GM21515 (cell line): Measurements from ENCODE around the gene EIF3J.

ENCODE experiments used
- ATAC-seq: cut with Tn5 transposase; IDR thresholded peaks from one replicate; pipeline ENCODE4 v1.9.1; 2021; ENCODE audit not compliant: unreplicated experiment

The EIF3J gene

DNA sequence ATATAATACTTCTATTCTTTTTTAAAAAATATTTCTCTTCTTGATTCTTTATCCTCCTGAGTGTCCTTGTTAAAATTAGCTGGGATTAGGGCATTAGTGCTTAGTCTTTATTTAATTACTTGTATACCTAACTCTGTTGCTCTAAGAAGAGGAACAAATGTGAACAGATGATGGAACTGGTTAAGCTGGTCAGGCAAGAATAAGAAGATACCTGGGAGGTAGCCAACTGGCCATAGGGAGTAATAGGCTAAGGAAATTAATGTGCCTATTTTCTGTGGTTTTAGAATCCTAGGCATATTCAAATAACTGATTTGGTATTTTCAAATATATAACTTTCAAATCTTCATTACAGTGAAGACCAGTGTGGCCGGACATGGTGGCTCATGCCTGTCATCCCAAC is 54.4 kb downstream of the EIF3J start:
- no peak for ATAC-seq

DNA sequence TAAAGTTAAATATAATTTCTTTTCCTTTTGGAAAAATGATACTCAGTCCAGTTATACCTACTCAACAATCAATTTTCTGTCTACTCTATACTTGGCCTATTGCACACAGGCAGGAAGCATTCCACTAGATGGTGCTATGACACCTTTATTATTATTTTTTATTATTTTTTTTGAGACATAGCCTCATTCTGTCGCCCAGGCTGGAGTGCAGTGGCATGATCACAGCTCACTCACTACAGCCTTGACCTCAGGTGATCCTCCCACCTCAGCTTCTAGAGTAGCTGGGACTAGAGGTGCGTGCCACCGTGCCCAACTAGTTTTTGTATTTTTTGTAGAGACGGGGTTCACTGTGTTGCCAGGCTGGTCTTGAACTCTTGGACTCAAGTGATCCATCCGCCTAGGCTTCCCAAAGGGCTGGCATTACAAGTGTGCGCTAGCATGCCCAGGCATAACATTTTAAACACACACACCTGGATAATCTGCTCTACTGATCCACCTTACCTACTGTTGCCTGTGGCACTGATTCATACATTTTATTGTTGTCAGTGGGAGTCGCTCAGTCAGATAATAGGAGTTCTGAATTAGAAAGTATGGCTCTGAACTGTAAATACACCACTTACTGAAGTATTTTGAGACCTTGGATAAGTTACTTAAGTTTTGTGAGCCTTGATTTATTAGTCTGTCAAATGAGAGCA is 56.2 kb downstream of the EIF3J start:
- no peak for ATAC-seq

DNA sequence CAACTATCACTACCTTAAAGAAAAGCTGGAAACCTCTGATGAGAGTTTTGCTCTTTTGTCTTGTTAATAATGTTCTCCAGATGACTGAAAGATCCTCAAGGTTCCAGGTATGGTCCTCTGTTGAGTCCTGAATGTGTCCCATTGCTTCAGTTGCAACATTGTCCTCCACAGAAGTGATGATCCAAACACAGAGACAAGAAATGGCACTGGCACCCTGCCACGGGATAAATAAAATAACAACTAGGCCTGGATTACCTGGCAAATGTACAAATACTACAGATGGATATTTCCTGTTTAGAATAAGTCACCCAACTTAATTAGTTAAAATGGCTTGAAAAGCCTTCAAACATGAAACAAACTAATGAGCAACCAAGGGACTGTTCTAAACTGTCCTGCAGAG is 58.3 kb downstream of the EIF3J start:
- no peak for ATAC-seq

DNA sequence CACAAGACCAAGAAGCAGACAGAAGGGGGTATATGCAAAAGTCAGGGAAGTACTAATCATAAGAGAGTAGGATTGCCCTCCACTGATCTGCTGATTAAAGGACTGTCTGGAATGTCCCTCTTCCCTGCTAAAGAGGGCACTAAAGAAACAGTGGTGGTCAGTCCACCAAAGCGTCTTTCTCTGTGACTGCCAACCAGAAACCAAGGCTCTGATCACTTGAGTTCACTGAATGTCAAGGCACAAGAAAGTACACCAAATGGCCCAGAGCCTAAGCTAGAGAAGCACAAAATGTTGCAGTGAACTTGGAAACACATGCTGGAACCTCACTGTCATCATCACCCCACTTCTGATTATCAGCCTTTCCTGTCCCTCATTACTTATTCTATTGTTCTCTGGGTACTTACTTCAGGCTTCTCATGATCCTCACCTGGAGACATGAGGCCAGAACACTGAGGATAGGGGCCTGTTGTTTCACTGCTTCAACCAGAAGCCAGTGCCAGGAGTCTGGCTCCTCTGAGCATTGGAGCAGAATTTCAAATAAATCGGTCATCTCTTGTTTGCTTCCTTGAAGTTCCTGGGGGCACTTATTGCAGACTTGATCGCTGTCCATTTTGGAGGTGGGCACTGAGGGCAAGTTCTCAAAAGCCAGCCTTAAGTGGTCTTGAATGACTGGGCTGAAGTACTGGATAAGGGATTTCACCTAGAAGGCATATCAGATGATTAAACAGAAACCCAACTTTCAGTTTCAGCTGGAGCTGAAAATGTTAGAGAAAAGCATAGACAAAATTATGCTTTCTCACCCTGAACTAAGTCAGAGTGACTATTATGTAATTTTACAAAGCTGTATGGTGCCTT is 58.9 kb downstream of the EIF3J start:
- ATAC-seq = no peak

DNA sequence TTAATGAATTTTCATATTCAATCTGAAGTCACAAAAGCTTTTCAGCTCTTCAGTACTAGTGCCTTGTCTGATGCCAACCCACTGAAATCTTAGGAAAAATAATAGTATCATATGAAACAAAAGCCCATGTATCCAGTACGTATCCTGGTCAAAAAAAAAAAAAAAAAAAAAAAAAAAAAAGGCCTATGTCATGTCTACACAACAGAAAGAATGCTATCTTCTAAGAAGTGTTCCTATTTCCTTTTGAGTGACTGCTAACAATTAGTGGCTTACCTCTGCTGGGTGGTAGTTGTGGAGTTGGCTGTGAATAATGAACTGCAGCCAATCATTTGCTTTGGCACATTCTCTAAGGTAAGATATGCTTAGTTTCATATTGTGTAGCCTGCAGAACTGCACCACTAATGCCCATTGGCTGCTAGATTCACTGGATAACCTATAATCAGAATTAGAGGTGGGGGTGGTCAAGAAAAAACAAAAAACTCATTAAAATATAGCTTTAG is 59.6 kb downstream of the EIF3J start:
- no peak for ATAC-seq

DNA sequence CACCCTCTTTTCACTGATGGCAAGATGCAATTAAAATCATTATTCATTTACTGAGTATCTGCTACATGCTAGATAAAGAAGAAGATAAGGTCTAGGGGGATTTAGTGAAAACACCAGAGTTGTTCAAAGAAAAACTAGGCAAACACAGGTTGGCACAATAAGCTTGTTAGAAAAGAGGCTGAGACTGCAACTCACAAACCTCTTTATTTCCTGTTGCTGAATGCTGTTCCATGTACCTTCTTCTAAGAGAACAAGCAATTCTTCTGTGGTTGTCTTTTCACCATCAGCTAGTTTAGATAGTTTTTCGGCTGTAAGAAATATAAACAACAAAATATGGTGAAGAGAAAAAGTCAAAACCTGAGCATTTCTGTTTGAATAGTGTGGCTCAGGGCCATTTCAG is 61.1 kb downstream of the EIF3J start:
- no peak for ATAC-seq

DNA sequence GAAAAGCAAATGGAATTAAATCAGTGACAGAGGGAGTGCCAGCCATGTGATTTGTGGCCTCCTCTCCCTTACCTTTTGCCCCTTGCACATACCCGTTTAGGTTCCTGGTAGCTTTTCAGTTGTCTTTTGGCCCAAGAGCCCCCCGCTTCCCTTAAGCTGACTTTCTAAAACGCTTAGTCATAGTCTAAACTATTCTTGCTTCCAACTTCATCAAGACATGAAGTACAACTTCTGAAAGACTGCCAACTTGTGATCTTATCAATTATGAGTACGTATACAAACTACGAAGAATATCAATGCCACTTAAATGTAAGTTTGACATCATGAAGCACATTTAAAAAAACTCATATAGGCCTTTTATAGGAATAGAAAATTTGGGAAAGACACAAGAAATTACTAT is 61.9 kb downstream of the EIF3J start:
- no peak for ATAC-seq

DNA sequence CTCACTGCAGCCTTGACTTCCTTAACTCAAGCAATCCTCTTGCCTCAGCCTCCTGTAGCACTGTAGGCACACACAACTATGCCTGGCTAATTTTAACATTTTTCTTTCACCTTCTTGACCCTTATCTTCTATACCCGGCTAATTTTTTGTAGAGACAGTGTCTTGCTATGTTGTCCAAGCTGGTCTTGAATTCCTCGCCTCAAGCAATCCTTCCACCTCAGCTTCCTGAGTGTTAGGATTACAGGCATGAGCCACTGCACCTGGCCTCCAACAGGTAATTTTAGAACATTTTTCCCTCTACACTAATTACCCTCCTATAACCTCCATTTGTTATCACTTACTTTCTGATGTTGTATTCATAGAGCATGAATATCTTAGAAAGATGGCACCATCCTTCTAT is 66.2 kb downstream of the EIF3J start:
- no peak for ATAC-seq

DNA sequence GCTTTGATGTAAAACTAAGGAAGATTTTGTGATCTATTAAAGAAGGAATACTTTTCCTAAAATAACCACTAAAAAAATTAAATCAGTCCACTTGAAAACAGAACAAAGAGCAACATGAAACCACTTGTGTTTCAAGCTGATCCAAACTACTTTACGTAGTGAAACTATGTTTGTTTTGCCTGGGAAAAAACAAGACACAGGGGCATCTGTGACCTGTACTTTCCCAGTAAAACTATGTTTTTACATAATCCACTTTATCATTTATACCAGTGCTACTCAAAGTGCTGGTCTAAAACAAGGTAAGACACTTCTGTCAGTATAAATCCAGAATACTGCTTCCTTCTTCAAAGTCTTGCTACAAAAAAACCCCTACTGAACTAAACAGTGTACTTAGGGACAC is 69.8 kb downstream of the EIF3J start:
- ATAC-seq = no peak
